DOHH2 (cell line): ENCODE measurements around the gene DNAI2.

ENCODE experiments used
- EZH2phosphoT487 ChIP-seq: fragments of 200-600 bp; sonication (generic); IDR thresholded peaks from 2 replicates; pipeline ENCODE4 v1.6.1; 2017; ENCODE audit warnings: borderline replicate concordance, mild to moderate bottlenecking, antibody characterized with exemption, low read length, moderate library complexity, mixed read lengths
- TF ChIP-seq, protein P1 (sequence below): fragments of 200-600 bp; sonication (generic); IDR thresholded peaks from one replicate; pipeline ENCODE4 v1.5.1; 2014; ENCODE audit warnings: antibody characterized with exemption, mild to moderate bottlenecking, low read depth, low read length; ENCODE audit not compliant: poor library complexity, severe bottlenecking

DNA sequence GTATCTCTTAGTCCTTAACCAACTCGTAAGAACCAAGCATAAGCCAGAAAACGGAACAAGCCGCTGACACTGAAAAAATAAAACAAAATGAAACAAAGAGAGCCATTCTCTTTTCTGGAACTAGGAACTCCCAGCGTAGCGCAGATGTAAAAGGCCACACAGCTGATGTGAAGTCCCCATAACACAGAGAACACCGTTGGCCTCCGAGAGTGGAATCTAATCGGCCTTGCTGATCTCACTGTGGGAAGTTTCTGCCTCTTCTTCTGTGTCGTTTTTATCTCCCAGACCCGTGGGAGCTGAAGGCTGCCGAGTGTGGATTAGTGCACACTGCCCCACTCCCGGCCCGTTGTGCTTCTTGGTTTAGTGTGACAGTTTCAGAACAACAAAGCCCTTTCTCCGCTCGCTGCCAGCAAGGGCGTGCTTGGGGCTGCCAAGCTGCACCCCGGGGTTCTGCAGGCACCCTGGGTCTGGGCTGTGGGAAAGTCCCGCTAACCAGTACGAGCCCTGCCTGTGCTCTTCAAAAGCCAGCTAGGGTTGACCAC, 38.9 kb upstream of the DNAI2 start:
- TF ChIP-seq, protein P1, sequence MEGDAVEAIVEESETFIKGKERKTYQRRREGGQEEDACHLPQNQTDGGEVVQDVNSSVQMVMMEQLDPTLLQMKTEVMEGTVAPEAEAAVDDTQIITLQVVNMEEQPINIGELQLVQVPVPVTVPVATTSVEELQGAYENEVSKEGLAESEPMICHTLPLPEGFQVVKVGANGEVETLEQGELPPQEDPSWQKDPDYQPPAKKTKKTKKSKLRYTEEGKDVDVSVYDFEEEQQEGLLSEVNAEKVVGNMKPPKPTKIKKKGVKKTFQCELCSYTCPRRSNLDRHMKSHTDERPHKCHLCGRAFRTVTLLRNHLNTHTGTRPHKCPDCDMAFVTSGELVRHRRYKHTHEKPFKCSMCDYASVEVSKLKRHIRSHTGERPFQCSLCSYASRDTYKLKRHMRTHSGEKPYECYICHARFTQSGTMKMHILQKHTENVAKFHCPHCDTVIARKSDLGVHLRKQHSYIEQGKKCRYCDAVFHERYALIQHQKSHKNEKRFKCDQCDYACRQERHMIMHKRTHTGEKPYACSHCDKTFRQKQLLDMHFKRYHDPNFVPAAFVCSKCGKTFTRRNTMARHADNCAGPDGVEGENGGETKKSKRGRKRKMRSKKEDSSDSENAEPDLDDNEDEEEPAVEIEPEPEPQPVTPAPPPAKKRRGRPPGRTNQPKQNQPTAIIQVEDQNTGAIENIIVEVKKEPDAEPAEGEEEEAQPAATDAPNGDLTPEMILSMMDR = no peak
- TF ChIP-seq EZH2phosphoT487 = no peak
